GM15510 (cell line): ENCODE measurements around the gene PLA2G2D.

Experiments
- POLR2A ChIP-seq: IDR thresholded peaks from 3 replicates; pipeline ENCODE4 v1.6.1; 2011; ENCODE audit warnings: borderline replicate concordance; ENCODE audit not compliant: insufficient read length; ENCODE audit errors: extremely low read depth

Gene PLA2G2D

DNA sequence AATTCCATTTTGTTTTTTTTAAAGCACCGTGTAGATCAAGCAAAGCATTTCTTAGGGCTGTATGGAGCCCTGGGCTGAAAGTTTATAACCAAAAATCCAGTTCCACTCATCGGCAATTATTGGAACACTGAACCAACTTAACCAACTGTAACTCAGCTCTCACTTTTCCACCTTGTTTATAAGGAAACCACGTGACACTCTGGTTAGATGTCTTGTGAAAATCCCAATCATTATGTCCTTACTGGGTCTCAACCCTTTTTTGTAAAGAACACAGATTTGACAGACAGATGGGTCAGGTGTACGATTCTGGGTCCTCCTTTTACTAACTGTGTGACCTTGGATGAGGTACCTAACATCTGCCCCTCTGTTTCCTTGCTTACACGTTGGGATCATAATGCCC is 43.1 kb downstream of the PLA2G2D start:
- no peak for TF ChIP-seq POLR2A

DNA sequence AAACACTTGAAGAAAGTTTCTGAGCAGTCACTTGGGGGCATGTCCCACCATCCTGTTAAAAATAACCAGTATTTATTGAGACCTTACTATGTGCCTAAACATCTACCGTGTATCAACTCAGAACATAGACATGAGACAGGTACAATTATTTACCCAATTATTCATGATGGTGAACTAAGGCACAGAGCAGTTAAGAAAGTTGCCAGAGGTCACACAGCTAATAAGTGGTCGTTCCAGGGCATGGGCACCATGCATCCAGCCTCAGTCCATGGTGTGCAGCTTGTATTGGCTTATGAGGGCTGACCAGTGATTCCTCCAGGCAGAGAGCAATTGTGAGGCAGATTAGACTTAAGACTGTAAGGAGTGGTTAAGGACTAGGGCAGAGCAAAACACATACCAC is 44.0 kb downstream of the PLA2G2D start:
- no peak for TF ChIP-seq POLR2A

DNA sequence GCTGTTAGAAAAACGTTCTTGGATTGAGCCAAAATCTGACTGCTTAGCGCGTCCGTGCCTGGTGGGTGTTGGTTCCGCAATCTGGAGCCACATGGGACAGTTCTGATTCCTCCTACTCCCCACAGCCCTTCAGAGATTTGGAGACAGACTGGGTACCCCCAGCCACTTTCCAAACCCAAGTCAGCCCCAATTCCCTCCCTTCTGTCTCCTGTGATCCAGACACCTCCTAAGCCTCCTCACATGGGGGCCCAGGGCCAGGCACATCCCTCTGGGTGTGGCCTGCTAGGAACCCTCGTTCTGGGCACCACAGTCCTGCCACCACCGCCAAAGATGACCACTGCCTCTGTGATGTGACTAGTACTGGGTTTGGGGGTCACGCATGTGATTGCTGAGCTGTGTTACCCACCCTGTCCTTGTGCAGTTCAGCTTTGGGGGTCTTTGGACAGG is 44.6 kb downstream of the PLA2G2D start:
- TF ChIP-seq POLR2A = no peak

DNA sequence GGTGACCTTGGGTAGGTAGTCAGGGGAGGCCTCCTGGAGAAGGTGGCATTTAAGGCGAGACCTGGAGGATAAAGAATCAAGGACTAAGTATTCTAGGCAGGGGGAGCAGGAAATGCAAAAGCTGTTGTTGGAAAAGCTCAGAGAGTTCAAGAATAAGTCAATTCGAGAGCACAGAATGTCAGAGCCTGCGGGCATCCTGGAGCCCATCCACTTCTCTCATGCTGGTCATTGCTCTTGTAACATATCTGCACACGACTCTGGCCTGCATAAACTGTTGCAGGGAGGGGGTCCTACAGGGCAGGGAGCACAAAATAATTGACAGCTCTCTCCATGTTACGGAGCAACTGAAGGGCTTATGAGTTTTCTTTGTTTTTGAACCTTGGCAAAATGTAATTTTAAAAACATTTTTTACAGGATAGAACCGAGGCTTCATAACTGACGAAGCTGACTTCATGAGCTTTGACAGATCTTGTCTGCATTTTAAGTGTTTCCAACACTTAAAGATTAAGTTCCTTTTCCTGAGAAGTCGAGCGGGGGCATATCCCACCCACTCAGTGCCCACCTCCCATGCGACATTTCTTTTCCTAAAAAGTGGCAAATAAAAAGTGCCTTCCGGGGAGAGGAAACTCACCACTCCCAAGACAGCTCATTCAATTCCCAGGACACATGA is 45.1 kb downstream of the PLA2G2D start:
- TF ChIP-seq POLR2A = no peak

DNA sequence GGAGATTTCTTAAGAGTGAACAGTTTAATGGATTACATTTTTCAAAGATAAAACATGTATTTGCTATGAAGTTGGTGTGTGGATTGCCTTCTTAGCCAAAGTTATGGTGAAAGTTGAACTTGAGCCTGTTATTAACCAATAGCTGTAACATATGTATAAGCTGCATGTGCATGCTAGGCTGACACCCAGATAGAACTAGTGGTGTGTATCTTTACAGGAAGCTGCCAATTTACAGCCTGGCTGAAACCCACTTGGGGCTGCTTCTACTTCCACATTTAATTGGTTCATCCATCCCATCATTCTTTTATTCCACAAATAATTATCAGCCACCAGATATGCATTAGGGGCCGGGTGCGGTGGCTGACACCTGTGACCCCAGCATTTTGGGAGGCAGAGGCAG is 46.1 kb downstream of the PLA2G2D start:
- no peak for TF ChIP-seq POLR2A

DNA sequence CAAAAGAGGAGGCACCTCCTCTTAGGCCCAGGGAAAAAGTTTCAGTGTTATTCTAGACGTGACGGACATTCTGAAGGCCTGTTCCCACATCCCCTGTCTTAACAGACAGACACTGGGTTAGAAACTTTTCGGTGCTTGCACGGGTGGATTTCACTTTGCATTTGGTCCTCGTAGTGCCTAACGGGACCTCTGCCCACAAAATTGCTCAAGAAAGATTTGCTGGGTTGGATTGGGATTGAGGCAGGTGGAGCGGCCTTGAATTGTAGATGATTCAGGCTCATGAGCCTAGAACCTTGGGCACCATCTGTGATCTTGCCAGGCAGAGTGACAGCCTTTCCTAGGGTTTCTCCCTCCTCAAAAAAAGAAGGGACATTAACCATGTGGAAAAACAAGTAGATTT is 46.6 kb downstream of the PLA2G2D start:
- TF ChIP-seq POLR2A = no peak

DNA sequence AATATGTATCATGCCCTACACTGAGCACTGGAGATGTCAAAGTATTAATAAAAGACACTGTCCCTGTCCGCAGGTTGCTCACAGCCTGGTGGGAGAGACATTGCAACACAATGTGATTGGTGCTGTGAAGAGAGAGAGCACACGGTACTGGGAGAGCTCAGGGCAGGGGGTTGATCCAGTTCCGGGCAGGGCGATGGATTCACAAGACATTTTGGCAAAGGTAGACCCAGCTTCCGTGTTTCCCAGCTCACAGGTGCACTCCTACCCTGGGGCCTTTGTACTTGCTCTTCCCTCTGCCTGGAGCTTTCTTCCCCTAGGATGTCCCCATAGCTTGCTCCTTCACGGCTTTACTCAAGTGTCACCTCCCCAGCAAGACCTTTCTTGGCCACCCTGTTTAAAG is 47.9 kb downstream of the PLA2G2D start:
- no peak for TF ChIP-seq POLR2A

DNA sequence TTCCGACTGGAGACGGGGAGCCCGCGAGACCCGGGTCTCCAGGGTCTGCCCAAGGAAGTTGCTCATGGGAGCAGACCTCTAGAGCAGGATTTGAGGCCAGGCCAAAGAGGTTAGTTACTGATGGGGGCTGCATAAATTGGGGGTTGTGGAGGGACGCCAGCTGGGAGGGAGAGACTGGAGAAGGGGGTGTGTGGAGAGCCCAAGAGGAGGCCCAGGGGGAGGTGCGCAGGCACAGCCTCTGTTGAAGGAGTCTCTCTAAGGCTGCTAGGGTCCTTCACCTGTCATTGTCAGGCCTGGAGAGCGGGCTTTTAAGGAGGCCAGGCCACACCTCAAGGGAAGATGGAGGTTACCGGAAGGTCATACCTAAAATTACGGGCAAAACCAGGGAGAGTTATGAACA is 49.0 kb downstream of the PLA2G2D start:
- TF ChIP-seq POLR2A = no peak

DNA sequence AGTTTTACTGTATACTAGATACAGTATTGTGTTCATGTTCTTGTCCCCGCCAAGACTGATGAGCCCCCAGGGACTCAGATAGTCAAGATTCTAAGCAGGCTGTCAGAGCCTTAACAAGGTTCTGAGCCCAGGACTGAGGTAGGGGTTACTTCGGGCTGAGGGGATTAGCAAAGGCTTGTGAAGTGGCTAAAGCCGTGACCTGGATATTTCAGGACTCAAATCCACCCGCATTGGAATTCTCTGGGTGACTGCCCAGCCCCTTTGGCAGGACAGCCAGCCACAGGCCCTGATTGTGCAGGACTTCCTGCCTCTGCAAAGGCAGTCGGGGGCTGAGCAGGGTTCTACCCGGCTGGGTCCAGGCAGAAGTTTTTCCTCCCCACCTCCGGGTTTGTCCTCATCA is 49.5 kb downstream of the PLA2G2D start, which contains the start of gene PLA2G5:
PLA2G5 (plus strand) TSS at position 321 of the 400 bp plus-strand sequence. CDS start 14,637 bp downstream, outside the sequence.
- TF ChIP-seq POLR2A = no peak

DNA sequence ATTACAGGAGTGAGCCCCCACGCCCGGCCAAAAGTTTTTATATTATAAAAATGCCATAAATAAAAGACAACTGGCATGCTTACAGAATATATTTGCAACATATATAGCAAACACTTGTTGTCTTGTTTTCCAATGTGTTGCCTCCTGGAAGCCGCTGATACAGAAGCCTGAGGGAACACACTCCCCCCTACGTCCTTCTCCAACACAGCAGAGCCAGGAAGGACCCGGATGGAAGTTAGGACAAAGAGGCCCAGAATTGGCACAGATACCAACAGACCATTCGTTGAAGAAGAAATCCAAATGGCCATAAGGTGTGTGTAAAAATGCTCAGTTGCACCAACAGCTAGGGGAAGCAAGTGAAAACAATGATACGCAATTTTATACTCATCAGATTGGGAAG is 50.6 kb downstream of the PLA2G2D start:
- no peak for TF ChIP-seq POLR2A

DNA sequence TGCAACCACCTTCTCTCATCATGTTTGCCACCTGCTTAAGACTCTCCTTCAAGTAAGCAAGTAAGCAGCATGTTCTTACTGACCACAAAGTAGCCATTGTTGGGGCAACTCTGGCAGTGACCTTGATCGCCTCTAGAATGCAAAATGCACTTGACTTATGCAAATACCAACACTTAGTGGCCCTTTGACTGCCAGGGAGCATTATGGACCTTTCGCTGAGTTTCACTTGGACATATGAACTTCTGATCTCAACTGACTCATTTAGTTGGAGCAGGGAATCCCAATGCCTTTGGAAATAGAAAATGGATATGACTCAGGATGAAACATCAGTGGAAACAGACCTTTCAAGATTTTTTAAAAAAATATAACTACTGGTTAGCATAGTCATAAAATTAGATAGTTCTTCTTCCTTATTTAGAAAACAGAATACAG is 55.5 kb downstream of the PLA2G2D start:
- no peak for TF ChIP-seq POLR2A
